Stimulated activated CD4-positive, alpha-beta T cell treated with anti-CD3 and anti-CD28 coated beads, TNF-alpha, amount 100 ng/mL, for 1 hour (primary cell): ENCODE measurements around the gene MGAT5.

Experiments
- DNase-seq, 3 donors: peaks; one replicate each; pipeline ENCODE4 v3.0.0-alpha.2; 2020; ENCODE audit warnings: low read depth in 3 of 3, low spot score in 1 of 3

Gene MGAT5

DNA sequence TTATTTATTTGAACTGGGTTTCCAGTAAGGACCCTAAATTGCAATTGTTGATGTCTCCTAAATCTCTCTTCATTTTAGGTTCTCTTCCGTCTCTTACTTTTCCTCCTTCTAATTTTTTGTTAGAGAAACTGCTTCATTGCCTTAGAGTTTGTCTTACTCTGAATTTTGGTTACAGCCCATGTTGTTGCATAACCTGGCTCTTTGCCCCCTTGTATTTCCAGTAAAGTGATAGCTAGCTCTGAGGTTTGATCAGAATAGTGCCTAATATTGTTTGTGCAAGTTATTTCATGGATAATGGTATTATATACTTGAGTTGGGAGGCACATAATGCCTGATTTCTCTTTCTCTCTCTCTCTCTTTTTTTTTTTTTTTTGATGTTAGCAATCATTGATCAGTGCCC is 71.8 kb downstream of the MGAT5 start:
- no peak for DNase-seq

DNA sequence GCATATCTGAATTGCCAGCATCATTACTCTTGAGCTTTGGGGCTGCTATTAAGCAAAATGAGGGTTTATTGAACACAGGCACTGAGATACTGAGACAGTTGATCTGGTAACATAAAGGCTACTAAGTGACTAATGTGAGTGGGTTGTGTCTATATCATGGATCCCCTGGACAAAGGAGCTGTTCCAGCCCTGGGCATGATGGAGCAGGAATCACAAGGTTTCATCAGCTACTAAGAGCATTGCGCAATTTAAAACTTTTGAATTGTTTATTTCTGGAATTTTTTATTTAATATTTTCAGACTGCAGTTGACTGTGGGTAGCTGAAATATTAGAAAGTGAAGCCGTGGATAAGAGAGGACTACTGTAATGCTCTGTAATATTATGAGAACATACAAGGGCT is 73.5 kb downstream of the MGAT5 start:
- no peak for DNase-seq

DNA sequence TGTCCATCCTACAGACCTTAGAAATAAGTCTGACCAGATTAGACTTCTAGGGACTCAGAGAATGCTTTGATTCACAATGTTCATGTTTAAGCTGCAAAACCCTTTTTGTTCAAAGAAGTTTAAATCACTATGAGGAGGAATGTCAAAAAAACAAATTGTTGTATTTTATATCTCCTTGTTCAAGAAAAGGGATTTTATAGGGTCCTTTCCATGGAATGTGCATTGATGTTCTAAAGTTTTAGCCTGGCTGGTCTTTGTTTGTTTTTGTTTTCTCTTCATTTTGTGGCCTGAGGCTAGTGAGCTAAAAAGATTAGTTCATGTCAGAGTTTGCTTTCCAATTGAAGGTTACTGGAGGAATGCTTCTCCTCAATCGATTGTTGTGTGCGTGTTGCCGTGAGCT is 77.2 kb downstream of the MGAT5 start:
- no peak for DNase-seq

DNA sequence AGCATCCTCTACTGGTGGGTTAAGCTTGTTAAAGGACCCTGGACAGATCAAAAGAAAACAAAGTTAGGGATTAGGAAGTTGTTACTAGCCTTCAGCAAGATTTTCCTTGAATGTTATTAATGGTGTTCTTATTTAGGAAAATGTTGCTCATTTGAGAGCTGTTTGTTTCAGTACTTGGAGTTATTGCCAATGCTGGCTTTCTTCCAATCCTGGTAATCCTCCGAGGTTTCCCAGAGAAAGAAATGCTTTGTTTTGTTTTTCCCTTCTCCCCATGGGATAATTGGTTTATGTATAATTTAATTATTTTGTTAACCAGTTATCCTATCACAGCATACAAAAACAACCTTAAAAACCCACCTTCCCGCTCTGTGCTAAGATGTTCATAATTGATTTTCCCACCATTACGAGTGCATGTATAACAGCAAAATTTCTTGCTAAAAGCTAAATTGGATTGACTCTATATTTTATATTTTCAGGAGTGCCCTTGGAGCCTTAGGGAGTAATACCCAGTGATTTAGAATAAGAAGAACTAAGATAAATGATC is 79.8 kb downstream of the MGAT5 start:
- no peak for DNase-seq

DNA sequence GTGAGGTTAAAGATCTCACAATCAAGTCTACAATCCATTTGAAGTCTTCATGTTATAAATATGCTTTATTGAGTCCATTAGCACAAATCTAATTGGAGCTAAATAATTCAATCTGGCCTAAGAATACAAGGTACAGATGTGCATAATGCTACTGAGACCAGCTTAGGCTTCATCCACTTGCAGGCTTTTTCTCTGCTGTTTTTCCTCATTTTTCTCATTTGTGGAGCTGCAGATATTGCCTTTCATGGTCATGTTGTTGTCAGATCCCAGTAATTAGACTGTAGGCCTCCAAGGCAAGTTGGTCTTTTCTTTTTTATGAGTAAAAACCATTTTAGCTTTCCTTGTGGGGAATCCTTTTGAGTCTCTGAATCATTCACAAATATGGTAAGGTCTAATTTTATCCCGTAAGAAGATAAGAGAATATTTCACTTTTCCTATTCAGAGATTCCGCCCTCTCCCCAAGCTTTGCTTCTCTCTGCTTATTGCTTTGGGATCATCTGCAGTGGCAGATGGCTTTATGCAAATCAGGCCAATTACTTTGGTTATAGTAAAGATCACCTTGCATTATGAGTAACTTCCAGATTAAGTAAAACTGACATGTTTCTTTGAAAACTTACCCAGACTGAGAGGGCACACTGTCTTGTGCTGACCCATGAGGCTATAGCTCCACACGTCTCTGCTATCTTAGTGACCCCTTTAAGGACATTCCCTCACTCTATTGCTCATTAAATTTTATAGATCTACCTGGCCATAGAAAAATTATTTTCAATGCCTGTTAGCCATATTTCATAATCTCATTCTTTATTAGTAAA is 80.9 kb downstream of the MGAT5 start:
- DNase-seq: no peak

DNA sequence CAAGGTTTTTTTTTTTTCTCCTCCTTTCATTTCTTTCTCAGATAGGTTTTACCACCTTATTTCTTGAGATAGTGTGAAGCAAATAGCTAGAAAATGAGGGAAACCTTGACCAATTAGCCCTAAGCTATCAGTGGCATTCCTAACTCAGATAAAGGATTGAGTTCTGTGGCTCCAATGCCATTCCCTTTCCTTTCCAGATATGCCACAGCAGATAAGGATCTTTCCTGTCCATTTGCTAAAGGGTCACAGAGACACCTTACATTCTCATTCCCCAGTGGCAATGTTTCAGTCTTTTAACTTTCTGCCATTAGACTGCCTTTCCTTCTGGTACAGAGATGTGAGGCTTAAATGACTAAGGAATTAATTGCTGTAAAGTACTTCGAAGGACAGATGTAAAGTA is 81.7 kb downstream of the MGAT5 start:
- DNase-seq: no peak

DNA sequence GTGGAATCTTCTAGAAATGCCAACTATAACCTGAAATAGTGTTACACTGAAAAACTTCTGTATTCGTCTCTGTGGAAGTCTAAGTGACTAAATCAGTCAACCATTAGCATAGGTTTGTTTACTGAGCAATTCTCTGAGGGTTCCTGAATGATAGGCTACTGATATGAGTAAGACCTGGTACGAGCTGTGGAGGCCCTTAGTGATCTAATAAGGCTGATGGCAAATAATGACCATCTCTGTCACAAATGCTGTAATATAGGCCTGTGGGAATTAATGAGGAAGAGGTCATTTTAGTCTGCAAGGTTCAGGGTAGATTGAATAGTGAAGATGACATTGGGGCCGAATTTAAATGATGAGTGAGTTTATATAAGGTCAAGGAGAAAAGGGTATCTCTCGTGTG is 82.5 kb downstream of the MGAT5 start:
- DNase-seq: no peak

DNA sequence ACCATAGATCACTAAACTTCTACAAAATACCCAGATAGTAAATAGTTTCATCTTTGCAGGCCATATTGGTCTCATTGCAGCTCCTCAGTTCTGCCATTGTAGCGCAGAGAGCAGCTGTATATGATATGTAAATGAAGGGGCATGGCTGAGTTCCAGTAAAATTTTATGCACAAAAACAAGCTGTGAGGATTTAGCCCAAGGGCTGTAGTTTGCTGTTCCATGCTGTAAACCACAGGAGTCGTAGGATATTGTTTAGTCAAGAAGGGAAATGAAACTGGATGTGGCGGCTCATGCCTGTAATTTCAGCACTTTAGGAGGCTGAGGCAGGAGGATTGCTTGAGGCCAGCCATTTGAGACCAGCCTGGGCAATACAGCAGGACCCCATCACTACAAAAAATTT is 83.0 kb downstream of the MGAT5 start:
- no peak for DNase-seq

DNA sequence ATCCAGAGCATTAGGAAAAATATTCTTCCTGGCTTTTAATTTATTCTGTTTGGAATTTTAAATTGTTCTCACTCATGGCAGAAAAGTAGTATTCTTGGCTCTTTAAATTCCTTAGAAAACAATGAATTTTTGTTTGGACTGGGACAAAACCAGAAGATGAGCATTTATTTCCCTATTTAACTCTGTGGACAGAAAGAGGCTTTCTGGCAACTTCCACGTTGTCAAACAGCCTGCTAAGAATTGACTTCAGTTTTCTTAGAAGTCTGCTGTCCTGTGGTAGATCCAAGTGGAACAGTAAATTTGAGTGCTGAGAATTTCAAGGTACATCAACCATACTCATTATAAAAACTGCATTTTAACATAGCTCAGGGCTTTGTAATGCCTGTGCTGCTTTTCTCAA is 83.8 kb downstream of the MGAT5 start:
- no peak for DNase-seq

DNA sequence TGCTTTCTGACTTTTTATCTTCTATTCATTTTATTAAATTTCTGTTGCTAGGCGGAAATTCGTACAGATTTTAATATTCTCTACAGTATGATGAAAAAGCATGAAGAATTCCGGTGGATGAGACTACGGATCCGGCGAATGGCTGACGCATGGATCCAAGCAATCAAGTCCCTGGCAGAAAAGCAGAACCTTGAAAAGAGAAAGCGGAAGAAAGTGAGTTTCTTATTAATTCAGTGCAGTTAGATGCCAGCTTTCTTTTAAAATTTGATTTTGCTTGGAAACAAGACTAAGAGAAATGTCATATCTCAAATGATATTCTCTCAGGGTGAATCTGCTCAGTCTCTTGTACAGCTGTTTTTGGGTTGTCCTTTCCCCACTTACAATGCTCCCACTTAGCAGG is 84.3 kb downstream of the MGAT5 start:
- DNase-seq: no peak

DNA sequence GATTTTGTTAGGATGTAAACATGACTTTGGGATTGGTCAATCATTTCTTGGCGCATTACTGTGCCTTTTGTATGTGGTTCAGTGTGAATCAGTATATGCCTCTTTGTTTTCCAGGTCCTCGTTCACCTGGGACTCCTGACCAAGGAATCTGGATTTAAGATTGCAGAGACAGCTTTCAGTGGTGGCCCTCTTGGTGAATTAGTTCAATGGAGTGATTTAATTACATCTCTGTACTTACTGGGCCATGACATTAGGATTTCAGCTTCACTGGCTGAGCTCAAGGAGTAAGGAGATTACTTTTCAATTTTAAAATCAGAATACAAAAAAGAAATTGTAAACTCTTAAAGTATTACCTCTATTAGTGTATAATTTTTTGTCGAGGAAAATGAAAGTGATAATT is 87.6 kb downstream of the MGAT5 start:
- DNase-seq: no peak

DNA sequence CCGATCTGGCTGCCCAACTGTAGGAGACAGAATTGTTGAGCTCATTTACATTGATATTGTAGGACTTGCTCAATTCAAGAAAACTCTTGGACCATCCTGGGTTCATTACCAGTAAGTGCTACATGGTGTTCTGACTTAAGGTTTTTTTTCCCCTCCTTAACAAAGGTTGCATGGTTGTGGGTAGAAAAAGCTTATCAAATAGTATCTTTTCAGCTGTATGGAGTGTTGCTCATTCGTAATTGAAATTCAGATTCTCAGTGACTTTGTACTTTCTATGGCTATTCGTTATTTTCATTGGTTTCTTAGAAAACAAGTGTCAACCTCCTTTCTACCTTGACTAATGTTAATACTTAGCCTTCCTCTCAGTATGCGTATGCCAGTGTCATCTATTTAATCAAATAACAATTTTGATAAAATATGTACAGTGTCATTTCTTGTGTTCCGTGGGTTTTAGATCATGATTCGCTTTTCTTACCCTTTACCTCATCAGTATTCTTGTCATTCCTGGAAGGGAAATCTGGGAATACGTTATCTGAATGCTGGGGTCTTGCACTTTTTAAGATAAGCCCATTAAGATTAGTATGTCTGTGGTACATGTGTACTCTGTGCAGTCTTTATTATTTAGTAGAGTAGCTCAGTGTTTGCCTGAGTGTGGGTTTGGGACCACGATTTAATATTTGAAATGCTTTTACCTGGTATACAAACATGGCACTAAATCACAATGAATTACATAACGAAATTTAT is 91.3 kb downstream of the MGAT5 start:
- DNase-seq: no peak

DNA sequence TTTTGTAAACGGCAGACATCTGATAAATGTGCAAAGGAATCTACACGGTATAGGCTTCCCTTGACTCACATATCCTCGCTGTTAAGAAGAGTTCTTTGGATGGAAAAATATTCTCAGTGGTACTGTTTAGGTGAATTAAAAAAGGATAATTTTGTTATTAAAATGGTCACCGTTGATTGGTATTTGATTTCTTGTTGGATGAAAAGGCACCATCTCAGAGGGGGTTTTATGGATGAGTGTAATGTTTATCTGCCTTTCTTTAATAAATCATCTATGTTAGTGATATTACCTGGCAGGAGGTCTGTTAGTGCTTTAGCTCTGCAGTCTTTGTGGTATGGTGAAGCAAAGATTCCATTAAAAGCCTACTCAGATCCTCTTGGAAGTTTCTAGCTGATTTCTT is 92.3 kb downstream of the MGAT5 start:
- DNase-seq: no peak

DNA sequence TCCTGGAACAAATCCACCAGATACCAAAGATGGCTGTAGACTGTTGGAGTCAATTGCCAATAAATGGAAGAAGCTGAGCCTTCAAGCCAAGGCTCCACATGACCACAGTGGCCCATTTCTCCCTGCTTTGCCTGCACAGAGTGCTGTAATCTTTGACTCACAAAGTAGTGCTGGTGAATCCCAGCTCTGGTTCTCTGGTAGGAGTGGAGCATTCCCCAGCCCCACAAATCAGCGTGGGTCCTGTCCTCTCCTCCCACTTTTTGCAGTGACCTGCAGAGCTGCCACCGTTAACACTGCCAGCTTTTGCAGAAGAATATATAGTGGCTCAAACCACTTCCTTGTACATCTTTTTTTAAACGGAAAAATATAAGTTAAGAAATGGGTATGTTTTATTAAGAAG is 93.9 kb downstream of the MGAT5 start:
- DNase-seq: no peak

DNA sequence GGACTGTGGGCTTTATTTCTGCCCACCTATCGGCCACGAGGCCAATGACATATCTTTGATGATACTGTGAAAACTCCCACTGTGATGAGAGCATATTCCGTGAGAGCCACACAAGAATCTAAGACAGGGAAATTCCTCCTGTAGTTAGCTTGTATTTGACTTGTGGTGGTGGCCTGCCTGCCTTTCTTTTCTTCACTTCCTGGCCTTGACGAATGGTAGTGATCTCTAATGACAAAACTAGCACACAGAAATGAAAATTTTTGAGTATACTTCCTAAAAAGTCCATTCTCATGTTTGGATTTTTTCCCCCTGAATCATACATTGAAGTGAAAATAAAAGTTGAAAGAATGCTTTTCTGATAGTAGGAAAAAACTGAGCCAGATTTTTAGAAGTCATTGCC is 94.4 kb downstream of the MGAT5 start:
- DNase-seq: no peak

DNA sequence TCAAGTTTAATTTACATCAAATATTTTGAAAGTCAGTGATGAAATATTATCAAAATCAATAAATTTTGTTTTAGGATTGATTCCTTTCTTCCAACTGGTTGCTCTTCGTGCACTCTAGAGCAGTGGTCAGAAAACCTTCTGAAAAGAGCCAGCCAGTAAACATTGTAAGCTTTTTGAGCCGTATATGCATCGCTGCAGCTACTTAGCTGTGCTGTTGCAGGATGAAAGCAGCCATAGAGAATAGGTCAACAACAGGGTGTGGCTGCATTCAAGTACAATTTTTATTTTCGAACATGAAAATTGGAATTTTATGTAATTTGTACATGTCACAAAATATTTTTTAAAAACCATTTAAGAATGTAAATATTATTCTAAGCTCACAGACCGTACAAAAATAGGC is 94.9 kb downstream of the MGAT5 start:
- DNase-seq: no peak

DNA sequence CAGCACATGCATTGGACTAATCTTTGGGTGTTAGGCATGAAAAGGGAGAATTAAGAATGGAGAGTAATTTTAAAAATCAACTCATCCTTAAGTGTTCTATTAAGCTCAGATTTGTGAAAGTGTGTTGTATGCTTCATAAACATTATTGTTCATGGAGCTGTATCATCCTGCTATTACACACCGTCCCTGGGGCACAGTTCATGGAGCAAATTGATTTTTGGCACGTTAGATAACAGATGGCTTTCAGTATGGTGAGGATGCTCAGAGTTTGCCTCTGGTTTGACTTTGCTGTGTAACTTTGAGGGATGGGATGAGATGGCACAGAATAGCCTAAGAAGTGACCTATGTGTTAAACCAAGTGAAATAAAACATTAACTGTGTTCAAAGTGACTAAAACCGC is 97.1 kb downstream of the MGAT5 start:
- DNase-seq: no peak

DNA sequence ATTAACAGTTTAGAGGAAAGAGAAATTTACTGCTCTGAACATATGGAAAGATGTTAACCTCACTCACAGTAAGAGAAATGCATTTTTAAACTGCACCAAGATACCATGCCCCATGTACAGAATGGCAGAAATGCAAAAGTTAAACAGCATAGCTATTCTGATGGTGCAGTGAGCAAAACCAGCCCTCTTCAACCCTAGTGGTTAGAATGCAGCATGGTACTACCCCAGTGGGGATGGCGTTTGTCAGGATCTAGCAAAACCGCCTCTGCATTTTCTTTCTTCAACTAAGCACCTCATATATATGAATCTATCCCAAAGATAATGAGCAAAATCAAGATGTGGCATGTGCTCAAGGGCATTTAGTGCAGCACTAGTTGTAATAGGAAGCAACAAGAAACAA is 98.0 kb downstream of the MGAT5 start:
- DNase-seq: no peak

DNA sequence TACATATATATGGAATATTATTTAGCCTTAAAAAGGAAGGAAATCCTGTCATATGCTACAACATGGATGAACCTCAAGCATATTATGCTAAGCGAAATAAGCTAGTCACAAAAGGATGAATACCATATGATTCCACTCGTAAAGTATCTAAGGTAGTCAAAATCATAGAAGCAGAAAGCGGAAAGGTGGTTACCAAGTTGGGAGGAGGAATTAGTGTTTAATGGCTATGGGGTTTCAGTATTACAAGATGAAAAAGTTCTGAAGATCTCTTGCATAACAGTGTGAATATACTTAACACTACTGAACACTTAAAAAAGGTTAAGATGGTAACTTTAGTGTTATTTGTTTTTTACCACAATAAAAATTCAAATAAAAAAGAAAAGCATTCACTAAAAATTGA is 99.0 kb downstream of the MGAT5 start:
- no peak for DNase-seq

DNA sequence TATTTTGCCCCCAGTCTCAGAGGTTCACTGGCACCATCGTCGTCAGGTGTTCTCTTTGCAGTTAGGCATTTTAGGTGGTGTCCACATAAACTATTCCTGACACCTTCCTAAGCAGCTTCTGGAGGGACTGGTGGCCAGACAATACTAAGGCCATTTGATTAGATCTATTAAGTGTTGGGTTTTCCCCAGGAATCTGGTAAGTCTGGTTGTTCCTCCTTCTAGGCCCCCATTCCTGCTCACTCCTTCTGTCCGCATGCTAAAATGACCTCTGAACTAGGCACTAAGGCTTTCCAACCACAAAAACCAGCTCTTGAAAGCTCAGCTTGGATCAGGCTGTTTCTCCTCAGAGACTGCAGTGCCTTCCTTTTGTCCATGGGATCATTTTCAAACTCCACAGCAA is 100.7 kb downstream of the MGAT5 start:
- no peak for DNase-seq

DNA sequence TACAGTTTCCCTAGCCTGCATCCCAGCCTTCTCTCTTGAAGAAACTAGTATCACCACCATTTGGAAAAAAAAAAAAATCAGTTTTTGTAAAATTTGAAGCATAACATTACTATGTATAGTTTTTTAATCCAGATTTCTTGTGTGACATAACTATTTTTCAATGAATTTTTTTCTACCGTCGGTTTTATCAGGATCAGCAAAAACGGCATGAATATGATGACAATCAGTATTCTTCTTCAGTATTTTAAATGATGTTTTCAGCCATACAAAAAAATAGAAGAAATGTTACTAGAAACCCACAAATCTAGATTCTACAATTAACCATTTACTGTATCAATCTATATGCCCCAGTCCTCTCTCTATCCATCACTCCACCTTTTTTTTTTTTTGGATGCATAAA is 103.9 kb downstream of the MGAT5 start:
- no peak for DNase-seq

DNA sequence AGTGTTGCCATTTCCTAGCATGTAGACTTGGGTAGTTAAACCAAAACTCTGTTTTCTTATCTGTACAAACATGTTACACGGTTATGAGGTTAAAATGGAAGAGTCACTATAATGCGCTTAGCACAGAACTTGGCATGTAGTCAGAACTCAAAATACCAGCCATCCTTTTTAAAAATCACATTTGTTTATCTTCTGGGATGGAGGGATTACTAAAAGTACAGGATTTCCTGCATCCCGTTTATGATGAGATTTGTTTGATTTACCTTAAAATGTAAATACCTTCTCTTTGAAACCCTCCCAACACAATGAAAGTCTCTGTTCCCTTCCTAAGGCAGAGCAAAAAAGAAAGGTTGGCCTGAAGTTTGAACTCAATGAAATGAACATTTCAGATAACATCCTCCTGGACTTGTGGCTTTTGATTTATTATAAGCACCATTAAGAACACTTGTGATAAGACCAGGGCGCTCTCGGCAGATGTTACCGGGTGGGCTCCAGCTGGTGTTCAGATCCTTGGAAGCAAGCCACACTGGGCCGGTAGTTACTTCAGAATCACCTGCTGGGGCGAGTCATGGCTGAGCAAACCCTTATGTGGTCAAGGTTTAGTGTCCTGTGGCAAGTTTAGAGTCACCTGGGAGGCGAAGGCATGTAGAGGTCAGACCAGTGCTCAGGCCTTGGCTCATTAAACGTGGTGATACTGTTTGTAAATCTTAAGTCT is 105.7 kb downstream of the MGAT5 start:
- DNase-seq: no peak
